RWPE2 (cell line): ENCODE measurements around the gene GMPPA.

Experiments used
- ATAC-seq: fragments of 200-7000 bp; cut with Tn5 transposase; 3 replicates; pipeline ENCODE4 v1.9.1; 2021; ENCODE audit warnings: low read depth
- DNase-seq: peaks from one replicate; pipeline ENCODE4 v3.0.0-alpha.2; 2020; ENCODE audit warnings: low spot score
- H3K27ac ChIP-seq: fragments of 450-650 bp; 2 replicates; pipeline ENCODE4 v1.5.1; 2017; ENCODE audit warnings: mild to moderate bottlenecking; ENCODE audit not compliant: poor library complexity, severe bottlenecking
- H3K27me3 ChIP-seq: fragments of 250-450 bp; sonication (Bioruptor Pico); 2 replicates; pipeline ENCODE4 v1.5.1; 2021; ENCODE audit warnings: mild to moderate bottlenecking, moderate library complexity; ENCODE audit not compliant: insufficient read depth, poor library complexity, severe bottlenecking
- H3K36me3 ChIP-seq: fragments of 250-450 bp; sonication (Bioruptor Pico); 2 replicates; pipeline ENCODE4 v1.5.1; 2020; ENCODE audit warnings: low read depth, mild to moderate bottlenecking, moderate library complexity
- H3K4me1 ChIP-seq: fragments of 250-450 bp; sonication (Bioruptor Pico); 2 replicates; pipeline ENCODE4 v1.5.1; 2021; ENCODE audit warnings: mild to moderate bottlenecking, moderate library complexity; ENCODE audit not compliant: insufficient read depth, poor library complexity, severe bottlenecking
- H3K4me3 ChIP-seq: fragments of 250-450 bp; sonication (Bioruptor Pico); 2 replicates; pipeline ENCODE4 v1.5.1; 2021; ENCODE audit warnings: mild to moderate bottlenecking, moderate library complexity; ENCODE audit not compliant: severe bottlenecking
- H3K9me3 ChIP-seq: fragments of 250-450 bp; sonication (Bioruptor Pico); 2 replicates; pipeline ENCODE4 v1.5.1; 2021; ENCODE audit warnings: mild to moderate bottlenecking, moderate library complexity; ENCODE audit not compliant: severe bottlenecking
- TF ChIP-seq, protein P1 (sequence below): fragments of 450-650 bp; IDR thresholded peaks from one replicate; pipeline ENCODE4 v1.5.1; 2017; ENCODE audit warnings: mild to moderate bottlenecking, moderate library complexity; ENCODE audit not compliant: poor library complexity, severe bottlenecking

The GMPPA gene

DNA sequence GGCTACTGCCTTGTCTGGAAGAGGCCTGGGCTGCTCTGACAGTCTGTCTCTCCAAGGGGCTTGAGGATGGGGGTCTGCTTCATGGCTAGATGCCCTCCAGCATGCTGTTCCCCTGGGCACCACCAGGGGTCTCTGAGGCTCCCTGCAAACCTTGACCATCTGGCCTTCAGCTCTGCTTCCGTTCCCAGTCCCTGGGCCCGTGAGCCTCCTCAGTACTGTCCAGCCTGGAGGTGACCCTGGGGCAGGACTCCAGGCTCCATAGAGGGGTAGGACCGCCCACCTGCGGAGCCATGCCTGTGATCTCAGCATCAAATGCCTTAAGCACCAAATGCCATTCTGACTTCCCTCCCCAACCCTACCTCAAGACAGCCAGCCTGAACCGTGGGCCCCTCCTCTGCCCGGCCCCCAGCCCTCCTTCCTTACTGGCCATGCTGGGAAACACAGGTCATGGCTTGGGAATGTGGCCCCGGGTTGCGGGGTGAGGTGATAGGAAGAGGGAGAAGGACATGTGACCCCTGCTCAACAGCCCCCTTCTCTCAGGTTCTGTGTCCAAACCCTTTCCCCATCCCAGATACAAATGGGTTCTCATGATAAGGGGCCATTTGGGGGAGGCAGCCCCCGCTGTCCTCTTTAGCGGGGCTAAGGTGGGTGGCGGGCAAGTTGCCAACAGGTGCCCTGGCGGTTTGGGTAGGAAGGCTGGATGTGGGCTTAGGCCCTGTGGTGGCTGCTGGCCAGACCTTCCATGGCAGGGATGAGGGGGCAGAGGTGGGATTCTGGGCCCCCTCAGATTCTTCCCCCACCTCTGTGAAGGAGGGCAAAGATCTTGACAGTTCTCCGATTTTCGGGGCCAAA is 39.0 kb upstream of the GMPPA start:
- H3K27me3 ChIP-seq = no peaks in the 10 kb centered on the region
- peaks cover 4% of the 10 kb centered on the region for H3K4me1 ChIP-seq
- no peak overlapping the region for H3K4me3 ChIP-seq
- no peak overlapping the region for H3K27ac ChIP-seq
- H3K9me3 ChIP-seq = no peaks in the 10 kb centered on the region
- TF ChIP-seq, protein P1, sequence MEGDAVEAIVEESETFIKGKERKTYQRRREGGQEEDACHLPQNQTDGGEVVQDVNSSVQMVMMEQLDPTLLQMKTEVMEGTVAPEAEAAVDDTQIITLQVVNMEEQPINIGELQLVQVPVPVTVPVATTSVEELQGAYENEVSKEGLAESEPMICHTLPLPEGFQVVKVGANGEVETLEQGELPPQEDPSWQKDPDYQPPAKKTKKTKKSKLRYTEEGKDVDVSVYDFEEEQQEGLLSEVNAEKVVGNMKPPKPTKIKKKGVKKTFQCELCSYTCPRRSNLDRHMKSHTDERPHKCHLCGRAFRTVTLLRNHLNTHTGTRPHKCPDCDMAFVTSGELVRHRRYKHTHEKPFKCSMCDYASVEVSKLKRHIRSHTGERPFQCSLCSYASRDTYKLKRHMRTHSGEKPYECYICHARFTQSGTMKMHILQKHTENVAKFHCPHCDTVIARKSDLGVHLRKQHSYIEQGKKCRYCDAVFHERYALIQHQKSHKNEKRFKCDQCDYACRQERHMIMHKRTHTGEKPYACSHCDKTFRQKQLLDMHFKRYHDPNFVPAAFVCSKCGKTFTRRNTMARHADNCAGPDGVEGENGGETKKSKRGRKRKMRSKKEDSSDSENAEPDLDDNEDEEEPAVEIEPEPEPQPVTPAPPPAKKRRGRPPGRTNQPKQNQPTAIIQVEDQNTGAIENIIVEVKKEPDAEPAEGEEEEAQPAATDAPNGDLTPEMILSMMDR = peak; percentile 82
- DNase-seq = no peak
- peak; percentile 61 for ATAC-seq
- H3K36me3 ChIP-seq = peaks cover 10% of the 10 kb centered on the region; the same call in 1 of the 2 replicates

DNA sequence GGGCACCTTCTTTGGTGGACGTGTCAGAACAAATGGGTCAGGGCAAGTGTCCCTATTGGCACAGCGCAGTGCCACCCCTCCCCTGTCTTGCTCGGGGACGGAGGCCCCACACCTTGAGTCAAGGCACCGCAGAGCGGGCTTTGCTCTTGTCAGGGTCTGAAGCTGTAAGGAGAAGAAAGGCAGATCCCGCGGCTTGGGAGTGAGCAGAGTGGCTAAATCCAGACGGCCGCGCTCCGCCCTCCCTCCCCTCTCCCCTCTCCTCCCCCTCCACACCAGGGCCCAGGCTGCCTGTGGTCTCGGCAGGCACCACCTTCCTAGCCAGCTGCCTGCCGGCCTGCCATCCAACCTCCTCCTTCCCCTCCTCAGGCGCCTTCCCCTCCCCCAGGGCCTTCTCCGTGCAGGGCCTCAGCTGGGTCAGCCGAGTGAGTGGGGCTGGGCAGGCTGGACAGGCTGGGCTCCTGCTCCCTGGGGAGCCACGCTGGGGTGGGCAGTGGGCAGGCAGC is 38.2 kb upstream of the GMPPA start:
- ATAC-seq (no peak), DNase-seq (no peak)
- no peak overlapping the region for H3K27ac ChIP-seq
- H3K36me3 ChIP-seq = peaks cover 10% of the 10 kb centered on the region; the same call in 1 of the 2 replicates
- TF ChIP-seq, protein P1 = no peak
- no peaks in the 10 kb centered on the region for H3K9me3 ChIP-seq
- peaks cover 4% of the 10 kb centered on the region for H3K4me1 ChIP-seq
- H3K27me3 ChIP-seq = no peaks in the 10 kb centered on the region
- H3K4me3 ChIP-seq = no peak overlapping the region

DNA sequence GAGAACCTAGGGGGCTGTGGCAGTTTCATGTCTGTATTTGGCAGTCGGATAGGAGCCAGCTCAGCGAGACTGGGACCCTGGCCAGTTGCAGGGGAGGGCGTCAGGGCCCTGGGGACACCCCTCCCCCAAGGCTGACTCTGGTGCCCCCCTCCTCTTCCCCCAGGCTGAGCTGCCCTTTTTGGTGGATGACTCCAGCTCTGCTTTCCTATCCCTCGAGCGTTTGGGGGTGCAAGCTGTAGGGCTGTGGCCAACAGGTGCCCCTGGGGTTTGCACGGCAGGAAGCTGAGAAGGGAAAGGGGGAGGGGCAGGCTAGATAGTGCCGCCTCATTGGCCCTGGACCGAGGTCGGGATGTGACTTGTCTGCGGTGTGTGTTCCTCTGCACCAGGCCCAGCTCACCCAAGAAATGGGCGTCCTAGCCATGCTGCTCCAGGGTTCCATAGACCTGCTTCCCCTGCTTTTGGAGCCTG is 37.6 kb upstream of the GMPPA start:
- Histone ChIP-seq H3K36me3 (peaks cover 10% of the 10 kb centered on the region; the same call in 1 of the 2 replicates), H3K27me3 (no peaks in the 10 kb centered on the region), H3K9me3 (no peaks in the 10 kb centered on the region), H3K27ac (no peak overlapping the region), H3K4me3 (no peak overlapping the region), H3K4me1 (peaks cover 4% of the 10 kb centered on the region)
- ATAC-seq (no peak), DNase-seq (no peak)
- TF ChIP-seq, protein P1 = no peak

DNA sequence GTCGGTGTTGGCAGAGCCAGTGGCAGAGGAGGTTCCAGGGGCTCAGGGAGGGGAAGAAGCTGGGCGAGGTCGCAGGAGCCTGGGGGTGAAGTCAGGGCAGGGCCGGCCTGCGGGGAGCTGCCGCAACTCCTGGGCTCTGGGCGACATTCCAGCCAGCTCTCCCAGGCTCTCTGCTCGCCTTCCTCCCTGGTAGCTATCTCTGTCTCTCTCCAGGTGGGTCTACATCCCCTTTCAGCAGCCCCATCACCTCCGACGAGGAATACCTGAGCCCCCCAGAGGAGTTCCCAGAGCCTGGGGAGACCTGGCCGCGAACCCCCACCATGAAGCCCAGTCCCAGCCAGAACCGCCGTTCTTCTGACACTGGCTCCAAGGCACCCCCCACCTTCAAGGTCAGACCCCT is 37.0 kb upstream of the GMPPA start:
- no peaks in the 10 kb centered on the region for H3K27me3 ChIP-seq
- no peak overlapping the region for H3K4me3 ChIP-seq
- peaks cover 10% of the 10 kb centered on the region; the same call in 1 of the 2 replicates for H3K36me3 ChIP-seq
- TF ChIP-seq, protein P1 = no peak
- H3K4me1 ChIP-seq = peaks cover 9% of the 10 kb centered on the region
- DNase-seq (no peak), ATAC-seq (no peak)
- no peaks in the 10 kb centered on the region for H3K9me3 ChIP-seq
- no peak overlapping the region for H3K27ac ChIP-seq
